Mesenchymal stem cell (in vitro differentiated cells and primary cell): ENCODE data around the gene WDR4.
"Not testable (repeated sequence)": the region's sequence is repeated elsewhere in the genome, so short reads cannot be mapped to it uniquely, and the experiment has no call there.

Experiments
- DNase-seq: peaks from one replicate; pipeline ENCODE4 v3.0.0-alpha.2; 2013
- H2AFZ ChIP-seq: one replicate; pipeline ENCODE4 v1.6.1; 2013; ENCODE audit warnings: low read depth, mild to moderate bottlenecking, control low read depth, inconsistent platforms, low read length, moderate library complexity
- H2AK5ac ChIP-seq: 2 replicates; pipeline ENCODE4 v1.6.1; 2013; ENCODE audit warnings: low read length, moderate library complexity, mild to moderate bottlenecking, inconsistent platforms; ENCODE audit not compliant: severe bottlenecking
- H2BK120ac ChIP-seq: one replicate; pipeline ENCODE4 v1.6.1; 2013; ENCODE audit warnings: low read depth, mild to moderate bottlenecking, inconsistent platforms, low read length, moderate library complexity
- H2BK12ac ChIP-seq, 2 experiments: one replicate each; pipeline ENCODE4 v1.6.1; 2013; ENCODE audit warnings: inconsistent platforms in 2 of 2, low read length in 2 of 2, mild to moderate bottlenecking in 2 of 2, moderate library complexity in 2 of 2, control low read depth in 1 of 2
- H2BK15ac ChIP-seq: one replicate; pipeline ENCODE4 v1.6.1; 2013; ENCODE audit warnings: mild to moderate bottlenecking, low read depth, inconsistent platforms; ENCODE audit not compliant: poor library complexity, severe bottlenecking
- H2BK5ac ChIP-seq: 2 replicates; pipeline ENCODE4 v1.6.1; 2013; ENCODE audit warnings: low read depth, mild to moderate bottlenecking, low read length, control low read depth, inconsistent platforms; ENCODE audit not compliant: poor library complexity, severe bottlenecking
- H3K14ac ChIP-seq, 2 experiments: one replicate each; pipeline ENCODE4 v1.6.1; 2013; ENCODE audit warnings: inconsistent platforms in 2 of 2, low read length in 2 of 2, control low read depth in 1 of 2, mild to moderate bottlenecking in 1 of 2, moderate library complexity in 1 of 2
- H3K18ac ChIP-seq, 2 experiments: one replicate each; pipeline ENCODE4 v1.6.1; 2013; ENCODE audit warnings: inconsistent platforms in 2 of 2, low read length in 2 of 2, control low read depth in 1 of 2, low read depth in 1 of 2, mild to moderate bottlenecking in 1 of 2
- H3K23ac ChIP-seq, 2 experiments: one replicate each; pipeline ENCODE4 v1.6.1; 2013; ENCODE audit warnings: inconsistent platforms in 2 of 2, low read length in 2 of 2, mild to moderate bottlenecking in 2 of 2, moderate library complexity in 2 of 2, control low read depth in 1 of 2
- H3K27ac ChIP-seq: 2 replicates; pipeline ENCODE4 v1.5.1; 2013; ENCODE audit warnings: mild to moderate bottlenecking, moderate library complexity, low read length, control low read depth, inconsistent platforms; ENCODE audit not compliant: poor library complexity, severe bottlenecking
- H3K27me3 ChIP-seq, 2 experiments: 2 replicates each; pipeline versions ENCODE4 v1.6.1 to v1.7.0; 2013; ENCODE audit warnings: low read length in 2 of 2, mild to moderate bottlenecking in 2 of 2, moderate library complexity in 2 of 2, control low read depth in 1 of 2, inconsistent platforms in 1 of 2; ENCODE audit not compliant: control insufficient read depth in 1 of 2, insufficient read depth in 1 of 2
- H3K36me3 ChIP-seq, 2 experiments: 2 replicates each; pipeline versions ENCODE4 v1.6.1 to v1.7.0; 2013; ENCODE audit warnings: low read length in 2 of 2, control low read depth in 1 of 2, inconsistent platforms in 1 of 2, low read depth in 1 of 2, mild to moderate bottlenecking in 1 of 2; ENCODE audit not compliant: insufficient read depth in 2 of 2, control insufficient read depth in 1 of 2
- H3K4ac ChIP-seq, 2 experiments: one replicate each; pipeline ENCODE4 v1.6.1; 2013; ENCODE audit warnings: inconsistent platforms in 2 of 2, low read length in 2 of 2, mild to moderate bottlenecking in 2 of 2, moderate library complexity in 2 of 2, control low read depth in 1 of 2, low read depth in 1 of 2
- H3K4me1 ChIP-seq: 2 replicates; pipeline ENCODE4 v1.6.1; 2013; ENCODE audit warnings: low read depth, low read length, control low read depth; ENCODE audit not compliant: control insufficient read depth, insufficient read depth
- H3K4me2 ChIP-seq: 2 replicates; pipeline ENCODE4 v1.6.1; 2013; ENCODE audit warnings: low read length, mild to moderate bottlenecking, inconsistent platforms; ENCODE audit not compliant: poor library complexity, severe bottlenecking
- H3K4me3 ChIP-seq, 2 experiments: 2 replicates each; pipeline versions ENCODE4 v1.5.1 to v1.7.0; 2013; ENCODE audit warnings: low read length in 2 of 2, mild to moderate bottlenecking in 2 of 2, control low read depth in 1 of 2, low read depth in 1 of 2; ENCODE audit not compliant: insufficient read depth in 1 of 2
- H3K79me1 ChIP-seq: replicated peaks from 2 replicates; pipeline ENCODE4 v1.6.1; 2013; ENCODE audit warnings: mild to moderate bottlenecking, control low read depth, low read length, inconsistent platforms; ENCODE audit not compliant: poor library complexity, severe bottlenecking
- H3K9ac ChIP-seq: 2 replicates; pipeline ENCODE4 v1.7.0; 2013; ENCODE audit warnings: mild to moderate bottlenecking, low read length, moderate library complexity
- H3K9me3 ChIP-seq: 2 replicates; pipeline ENCODE4 v1.7.0; 2013; ENCODE audit warnings: mild to moderate bottlenecking, low read length; ENCODE audit not compliant: control insufficient read depth
- H4K8ac ChIP-seq: one replicate; pipeline ENCODE4 v1.6.1; 2013; ENCODE audit warnings: inconsistent platforms, mild to moderate bottlenecking, low read length, moderate library complexity
- H4K91ac ChIP-seq: one replicate; pipeline ENCODE4 v1.6.1; 2013; ENCODE audit warnings: mild to moderate bottlenecking, low read length, inconsistent platforms
- WGBS: methylation state at CpG from one replicate; pipeline ENCODE4 v1.1.7; 2013; ENCODE audit warnings: mixed read lengths; 5-methylcytosine and 5-hydroxymethylcytosine counted together

WDR4 gene

GRCh38 chr21:42844411-42845113 is 34.8 kb downstream of the WDR4 start:
- H3K27ac ChIP-seq, result no peak overlapping the region
- H3K4me2 ChIP-seq, result no peak overlapping the region
- no peak overlapping the region for H3K4me3 ChIP-seq
- no peak overlapping the region for H2BK5ac ChIP-seq
- no peak overlapping the region for H2AK5ac ChIP-seq
- H2BK120ac ChIP-seq, result no peak overlapping the region
- peaks cover 36% of the 10 kb centered on the region for H3K79me1 ChIP-seq
- no peak overlapping the region for H4K91ac ChIP-seq
- H2BK15ac ChIP-seq, result no peak overlapping the region
- H3K4ac ChIP-seq, result no peak overlapping the region
- H3K14ac ChIP-seq, result no peak overlapping the region
- no peak overlapping the region for H3K23ac ChIP-seq
- WGBS, result 85% methylated on average over 18 of the region's 22 CpGs
- no peaks in the 10 kb centered on the region for H3K9me3 ChIP-seq
- no peak for DNase-seq
- H3K36me3 ChIP-seq, result peaks cover 73 to 84% of the 10 kb centered on the region in 2 experiments
- H2AFZ ChIP-seq, result no peak overlapping the region
- no peak overlapping the region for H2BK12ac ChIP-seq
- H3K27me3 ChIP-seq, result no peaks in the 10 kb centered on the region
- peaks cover 2% of the 10 kb centered on the region for H3K4me1 ChIP-seq
- H4K8ac ChIP-seq, result no peak overlapping the region
- no peak overlapping the region for H3K18ac ChIP-seq
- H3K9ac ChIP-seq, result no peak overlapping the region

GRCh38 chr21:42843056-42843455 is 36.3 kb downstream of the WDR4 start:
- Histone ChIP-seq H2BK120ac (no peak overlapping the region), H2AK5ac (no peak overlapping the region), H2AFZ (no peak overlapping the region), H3K27me3 (no peaks in the 10 kb centered on the region), H3K27ac (no peak overlapping the region), H3K9me3 (no peaks in the 10 kb centered on the region), H3K36me3 (peaks cover 71 to 83% of the 10 kb centered on the region in 2 experiments), H2BK5ac (no peak overlapping the region), H4K8ac (no peak overlapping the region), H3K4me2 (no peak overlapping the region), H3K4ac (no peak overlapping the region), H3K79me1 (peaks cover 33% of the 10 kb centered on the region), H3K4me3 (no peak overlapping the region), H3K9ac (no peak overlapping the region), H3K18ac (no peak overlapping the region), H2BK15ac (no peak overlapping the region), H3K14ac (no peak overlapping the region), H3K23ac (no peak overlapping the region), H4K91ac (no peak overlapping the region), H3K4me1 (no peaks in the 10 kb centered on the region), H2BK12ac (no peak overlapping the region)
- DNase-seq, result no peak
- WGBS, result 94% methylated on average over 14 of the region's 14 CpGs

- 99% methylated on average over 12 of the region's 22 CpGs for WGBS
- not testable (repeated sequence) for H2BK15ac ChIP-seq, H3K4ac ChIP-seq, H3K4me3 ChIP-seq, H3K27me3 ChIP-seq, H3K9me3 ChIP-seq, H2BK5ac ChIP-seq, H3K4me2 ChIP-seq, H4K8ac ChIP-seq, H2BK120ac ChIP-seq, H3K4me1 ChIP-seq, H2BK12ac ChIP-seq, H4K91ac ChIP-seq, H2AK5ac ChIP-seq, H3K27ac ChIP-seq, H3K23ac ChIP-seq, H2AFZ ChIP-seq, DNase-seq, H3K18ac ChIP-seq, H3K9ac ChIP-seq, H3K14ac ChIP-seq
- H3K36me3 ChIP-seq, result peaks cover 62 to 83% of the 10 kb centered on the region in 2 experiments
- peaks cover 27% of the 10 kb centered on the region for H3K79me1 ChIP-seq
Measured at GRCh38 chr21:42841916-42842655, 37.3 kb downstream of the WDR4 start.

GRCh38 chr21:42841156-42841915 is 38.0 kb downstream of the WDR4 start:
- Histone ChIP-seq H2BK15ac (no peak overlapping the region), H2BK12ac (no peak overlapping the region), H2BK5ac (no peak overlapping the region), H4K8ac (peak overlapping the region; percentile 20), H3K14ac (no peak overlapping the region), H3K4me3 (no peak overlapping the region), H3K79me1 (peaks cover 24% of the 10 kb centered on the region), H4K91ac (peak overlapping the region; percentile 18), H2BK120ac (no peak overlapping the region), H3K9ac (no peak overlapping the region), H3K4me2 (no peak overlapping the region), H3K23ac (no peak overlapping the region), H3K4ac (no peak overlapping the region), H3K27me3 (no peaks in the 10 kb centered on the region), H2AK5ac (no peak overlapping the region), H3K4me1 (no peaks in the 10 kb centered on the region), H3K36me3 (peaks cover 61 to 82% of the 10 kb centered on the region in 2 experiments), H3K27ac (no peak overlapping the region), H2AFZ (no peak overlapping the region), H3K18ac (no peak overlapping the region), H3K9me3 (no peaks in the 10 kb centered on the region)
- 95% methylated on average over 17 of the region's 21 CpGs for WGBS
- DNase-seq, result no peak
